HT1080 (cell line): Measurements from ENCODE around the gene ITPRIPL1. TPM values are rescaled to one million over a fixed set of nuclear protein-coding genes. Genes with fewer than 3 reads are reported as not detected.
"Not testable (repeated sequence)": the region's sequence is repeated elsewhere in the genome, so short reads cannot be mapped to it uniquely, and the experiment has no call there.

Source experiments
- DNase-seq: peaks from one replicate; pipeline ENCODE4 v3.0.0-alpha.2; 2015; ENCODE audit warnings: low read depth
- polyA plus RNA-seq, 2 experiments: library from polyadenylated mRNA; depleted of rRNA; stranded (reverse); fragments of >200 nt; gene quantifications; 2 replicates each; pipeline ENCODE4 v1.2.3, GENCODE V29; 2015
- total RNA-seq: library from RNA; depleted of rRNA; stranded (reverse); fragments of >200 nt; shearing (Covaris generic); gene quantifications from 2 replicates; pipeline ENCODE4 v1.2.3, GENCODE V29; 2014; rRNA removed

Gene ITPRIPL1
- total RNA-seq: 0.23 and 0.73 TPM in 2 replicates
- polyA plus RNA-seq (2015; cell fraction: cytosol; rRNA removed): 0.05 and 0.06 TPM in 2 replicates
- 0.11 TPM in 1 of 2 replicates, not detected in the other for polyA plus RNA-seq (2015; cell fraction: nucleus; rRNA removed)

GRCh38 chr2:96325041-96325883 lies at the start of gene ITPRIPL1:
Gene ITPRIPL1, plus strand, starts transcription at chr2:96325317. Its CDS starts 523 bp downstream, at chr2:96325840.
- no peak for DNase-seq

GRCh38 chr2:96276787-96277499 lies 48.2 kb upstream of the ITPRIPL1 start:
- no peak for DNase-seq

GRCh38 chr2:96287273-96287856 lies 37.8 kb upstream of the ITPRIPL1 start:
- DNase-seq: no peak

GRCh38 chr2:96291751-96292150 lies 33.4 kb upstream of the ITPRIPL1 start:
- DNase-seq: no peak

- DNase-seq: not testable (repeated sequence)
Measured at GRCh38 chr2:96294271-96294670, 30.8 kb upstream of the ITPRIPL1 start.

GRCh38 chr2:96296925-96297324 lies 28.2 kb upstream of the ITPRIPL1 start:
- no peak for DNase-seq

GRCh38 chr2:96301865-96302264 lies 23.3 kb upstream of the ITPRIPL1 start:
- DNase-seq: no peak

- no peak for DNase-seq
Measured at GRCh38 chr2:96304606-96305005, 20.5 kb upstream of the ITPRIPL1 start.

- peak; percentile 80 for DNase-seq
Measured at GRCh38 chr2:96305091-96305978, 19.8 kb upstream of the ITPRIPL1 start, which contains the start of gene SNRNP200. Gene SNRNP200, minus strand, starts transcription at chr2:96305546. Its CDS starts 109 bp downstream, at chr2:96305437.

GRCh38 chr2:96305979-96306308 lies 19.2 kb upstream of the ITPRIPL1 start:
- DNase-seq: no peak

GRCh38 chr2:96306370-96306769 lies 18.7 kb upstream of the ITPRIPL1 start:
- DNase-seq: no peak

- DNase-seq: no peak
Measured at GRCh38 chr2:96308248-96308647, 16.9 kb upstream of the ITPRIPL1 start.

- DNase-seq: no peak
Measured at GRCh38 chr2:96315005-96315399, 10.1 kb upstream of the ITPRIPL1 start.

GRCh38 chr2:96315400-96316071 lies 9.6 kb upstream of the ITPRIPL1 start:
- DNase-seq: peak; percentile 70

- DNase-seq: no peak
Measured at GRCh38 chr2:96316999-96317398, 8.1 kb upstream of the ITPRIPL1 start.

- no peak for DNase-seq
Measured at GRCh38 chr2:96317584-96317997, 7.5 kb upstream of the ITPRIPL1 start.

GRCh38 chr2:96318723-96319122 lies 6.4 kb upstream of the ITPRIPL1 start:
- DNase-seq: no peak

- DNase-seq: no peak
Measured at GRCh38 chr2:96319396-96319795, 5.7 kb upstream of the ITPRIPL1 start.

- no peak for DNase-seq
Measured at GRCh38 chr2:96320326-96320725, 4.8 kb upstream of the ITPRIPL1 start.
